Measurements from ENCODE around the gene SPTBN4.
"Not testable (repeated sequence)": the region's sequence is repeated elsewhere in the genome, so short reads cannot be mapped to it uniquely, and the experiment has no call there.

Gene SPTBN4

DNA sequence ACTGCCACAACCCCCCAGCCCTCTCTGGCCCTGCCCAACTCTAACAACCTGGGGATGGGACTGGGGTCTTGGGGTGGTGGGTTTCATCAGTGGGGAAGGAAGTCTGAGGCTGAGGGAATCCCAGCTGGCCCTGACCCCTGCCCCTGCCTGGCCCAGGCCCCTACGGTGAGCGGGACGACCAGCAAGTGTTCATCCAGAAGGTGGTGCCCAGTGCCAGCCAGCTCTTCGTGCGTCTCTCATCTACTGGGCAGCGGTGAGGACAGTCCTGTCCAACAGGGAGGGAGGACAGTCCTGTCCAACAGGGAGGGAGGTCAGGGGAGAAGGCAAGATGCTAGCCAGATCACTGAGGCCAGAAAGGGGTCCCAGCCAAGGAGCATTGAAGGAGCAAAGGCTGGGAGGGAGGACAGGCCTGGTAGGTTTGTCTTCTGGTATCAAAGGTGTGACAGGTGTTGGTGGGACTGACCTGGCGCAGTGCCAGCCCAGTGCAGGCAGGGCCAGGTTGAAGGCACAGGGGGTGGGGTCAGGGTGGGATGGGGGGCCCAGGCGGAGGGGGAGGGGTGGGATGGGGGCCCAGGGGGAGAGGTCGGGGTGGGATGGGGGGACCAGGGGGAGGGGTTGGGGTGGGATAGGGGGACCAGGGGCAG, 122.2 kb downstream of the SPTBN4 start:
- DNase-seq (ENCODE audit: low read depth), result no peak

DNA sequence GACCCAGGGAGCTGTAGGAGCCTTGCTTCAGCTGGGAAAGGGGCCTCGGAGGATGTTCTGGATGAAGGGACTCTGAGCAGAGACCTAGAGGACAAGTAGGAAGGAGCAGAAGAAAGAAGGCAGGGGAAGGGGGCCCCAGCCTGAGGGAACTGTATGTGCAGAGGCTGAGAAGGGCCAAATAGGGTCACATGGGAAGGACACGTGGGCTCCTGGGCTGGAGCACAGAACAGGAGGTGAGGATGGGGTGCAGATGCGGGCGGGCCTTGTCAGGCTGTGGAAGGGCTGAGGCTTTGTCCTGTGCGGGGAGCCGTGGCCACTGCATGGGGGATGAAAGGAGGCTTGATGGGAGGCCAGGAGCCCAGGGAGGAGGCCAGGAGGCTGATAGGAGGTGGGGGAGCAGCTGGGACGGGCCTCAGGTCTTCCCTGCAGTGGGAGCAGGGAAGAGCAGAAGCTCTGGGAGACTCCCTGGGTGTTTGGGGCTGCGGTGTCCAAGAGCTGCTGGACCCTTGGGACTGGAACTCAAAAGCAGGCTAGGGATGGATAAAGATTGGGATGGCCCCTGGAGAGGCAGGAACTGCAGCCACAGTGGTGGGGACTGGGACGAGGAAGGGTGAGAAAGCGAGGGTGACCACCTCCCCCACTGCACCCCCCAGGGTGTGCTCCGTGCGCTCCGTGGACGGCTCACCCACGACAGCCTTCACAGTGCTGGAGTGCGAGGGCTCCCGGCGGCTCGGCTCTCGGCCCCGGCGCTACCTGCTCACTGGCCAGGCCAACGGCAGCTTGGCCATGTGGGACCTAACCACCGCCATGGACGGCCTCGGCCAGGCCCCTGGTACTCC, 123.0 kb downstream of the SPTBN4 start:
- DNase-seq (ENCODE audit: low read depth), result no peak

DNA sequence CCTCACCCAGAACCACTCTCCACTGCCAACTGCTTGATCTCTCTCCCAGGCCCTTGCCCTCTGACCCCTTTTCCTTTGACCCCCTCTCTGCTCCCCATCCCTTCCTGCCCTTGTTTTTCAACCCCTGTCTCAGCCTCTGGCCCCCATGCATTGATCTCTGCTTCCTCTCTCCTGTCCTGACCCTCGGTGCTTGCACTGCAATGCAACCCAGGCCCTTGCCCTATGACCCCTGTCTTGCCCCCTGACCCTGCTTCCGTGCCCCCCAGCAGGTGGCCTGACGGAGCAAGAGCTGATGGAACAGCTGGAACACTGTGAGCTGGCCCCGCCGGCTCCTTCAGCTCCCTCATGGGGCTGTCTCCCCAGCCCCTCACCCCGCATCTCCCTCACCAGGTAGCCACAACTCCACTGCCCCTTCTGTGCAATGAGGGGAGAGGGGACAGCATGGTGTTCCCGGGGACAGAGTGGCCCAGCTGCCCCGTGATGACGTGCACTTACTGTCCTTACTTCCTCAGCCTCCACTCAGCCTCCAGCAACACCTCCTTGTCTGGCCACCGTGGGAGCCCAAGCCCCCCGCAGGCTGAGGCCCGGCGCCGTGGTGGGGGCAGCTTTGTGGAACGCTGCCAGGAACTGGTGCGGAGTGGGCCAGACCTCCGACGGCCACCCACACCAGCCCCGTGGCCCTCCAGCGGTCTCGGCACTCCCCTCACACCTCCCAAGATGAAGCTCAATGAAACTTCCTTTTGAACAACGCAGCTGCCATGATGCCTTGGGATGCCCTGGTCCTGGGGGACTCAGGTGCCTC, 123.9 kb downstream of the SPTBN4 start:
- DNase-seq (ENCODE audit: low read depth), result no peak

DNA sequence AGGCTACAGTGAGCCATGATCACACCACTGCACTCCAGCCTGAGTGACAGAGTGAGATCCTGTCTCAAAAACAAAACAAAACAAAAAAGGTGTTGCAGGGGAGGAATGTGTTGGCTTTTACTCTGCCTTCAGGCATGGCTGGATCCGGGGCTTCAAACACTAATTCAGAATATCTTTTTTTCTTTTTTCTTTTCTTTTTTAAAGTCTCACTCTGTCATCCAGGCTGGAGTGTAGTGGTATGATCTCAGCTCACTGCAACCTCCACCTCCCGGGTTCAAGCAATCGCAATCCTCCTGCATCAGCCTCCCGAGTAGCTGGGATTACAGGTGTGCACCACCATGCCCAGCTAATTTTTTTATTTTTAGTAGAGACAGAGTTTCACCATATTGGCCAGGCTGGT, 124.9 kb downstream of the SPTBN4 start:
- DNase-seq (ENCODE audit: low read depth), result not testable (repeated sequence)

DNA sequence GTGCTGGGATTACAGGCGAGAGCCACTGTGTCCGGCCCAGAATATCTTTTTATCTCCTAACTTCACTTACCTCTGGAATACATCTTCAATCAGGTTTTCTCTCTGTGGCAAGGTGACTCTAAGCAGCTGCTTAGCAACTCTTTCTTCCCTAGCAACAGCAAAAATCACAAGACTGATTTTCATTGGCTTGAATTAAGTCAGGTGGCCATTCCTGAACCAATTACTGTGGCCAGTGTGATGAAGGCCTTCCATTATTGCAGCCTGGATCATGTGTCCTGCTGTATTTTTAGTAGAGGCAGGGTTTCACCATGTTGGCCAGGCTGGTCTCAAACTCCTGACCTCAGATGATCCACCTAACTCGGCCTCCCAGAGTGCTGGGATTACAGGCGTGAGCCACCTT, 125.4 kb downstream of the SPTBN4 start:
- DNase-seq (ENCODE audit: low read depth), result no peak

DNA sequence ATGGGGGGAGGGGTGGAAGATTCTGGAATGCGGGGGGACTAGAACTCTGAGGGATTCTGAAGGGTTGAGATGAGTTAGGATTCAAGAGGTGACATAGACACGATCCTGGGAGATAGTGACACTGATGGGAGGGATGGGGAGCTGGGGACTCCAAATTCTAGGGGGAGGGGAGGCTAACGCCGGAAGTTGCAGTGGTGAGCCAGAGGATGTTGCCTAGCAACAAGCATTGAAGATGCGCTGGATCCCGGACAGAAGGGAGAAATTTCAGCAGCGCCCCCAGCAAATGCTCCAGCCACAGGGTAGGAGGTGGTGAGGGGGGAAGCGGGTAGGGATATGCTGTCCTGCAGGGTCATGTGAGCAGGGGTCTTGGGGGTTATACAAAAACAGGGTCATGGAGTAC, 127.5 kb downstream of the SPTBN4 start:
- no peak for DNase-seq (ENCODE audit: low read depth)

DNA sequence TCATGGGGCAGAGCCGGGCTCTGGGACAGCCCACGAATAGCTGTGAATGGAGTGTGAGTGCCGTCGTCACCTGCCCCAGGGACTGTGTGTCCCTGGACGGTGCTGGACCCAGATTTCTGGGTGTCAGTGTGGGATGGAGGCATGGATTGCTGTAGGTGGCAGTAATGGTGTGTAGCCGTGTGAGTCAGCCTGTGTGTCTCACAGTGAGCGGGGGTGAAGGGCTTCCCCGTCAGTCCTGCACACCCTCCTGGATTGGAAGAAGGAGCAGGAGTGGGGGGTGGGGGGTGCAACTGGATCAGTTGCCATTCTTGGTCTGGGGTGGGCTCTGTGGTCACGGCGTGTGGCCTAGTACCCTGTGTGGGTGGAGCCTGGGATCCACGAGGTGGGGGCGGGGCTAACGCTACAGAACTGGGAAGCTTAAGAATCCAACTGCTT, 127.9 kb downstream of the SPTBN4 start:
- no peak for DNase-seq (ENCODE audit: low read depth)

DNA sequence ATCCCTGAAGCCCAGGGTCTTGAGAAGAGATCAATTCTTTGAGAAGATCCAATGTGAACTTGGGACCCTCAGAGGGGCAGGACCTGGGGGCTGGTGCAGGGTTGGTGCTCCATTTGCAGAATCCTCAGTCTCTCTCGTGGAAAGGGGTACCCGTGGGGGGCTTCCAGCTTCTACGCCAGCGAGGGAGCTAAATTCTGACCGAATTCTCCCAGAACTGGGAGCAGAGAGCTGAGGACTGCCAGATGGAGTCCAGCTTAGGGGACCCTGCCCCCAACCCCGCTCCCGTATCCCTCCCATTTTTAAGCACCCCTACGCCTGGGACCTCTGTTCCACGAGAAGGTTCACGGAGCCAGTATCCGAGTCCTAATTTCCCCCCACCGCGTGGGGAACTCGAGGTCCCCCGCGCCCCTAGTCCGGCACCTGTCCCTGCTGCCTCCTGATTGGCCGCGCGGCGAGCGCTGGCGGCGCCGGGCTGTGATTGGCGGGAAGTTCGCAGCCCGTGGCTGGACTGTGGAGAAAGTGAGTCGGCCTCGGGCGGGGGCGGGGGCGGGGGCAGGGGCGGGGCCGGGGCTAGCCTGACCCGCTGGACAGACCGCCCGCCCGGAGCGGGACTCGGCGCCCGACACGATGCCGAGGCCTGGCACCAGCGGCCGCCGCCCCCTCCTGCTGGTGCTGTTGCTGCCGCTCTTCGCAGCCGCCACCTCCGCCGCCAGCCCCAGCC, 130.0 kb downstream of the SPTBN4 start:
- no peak for DNase-seq (ENCODE audit: low read depth)

DNA sequence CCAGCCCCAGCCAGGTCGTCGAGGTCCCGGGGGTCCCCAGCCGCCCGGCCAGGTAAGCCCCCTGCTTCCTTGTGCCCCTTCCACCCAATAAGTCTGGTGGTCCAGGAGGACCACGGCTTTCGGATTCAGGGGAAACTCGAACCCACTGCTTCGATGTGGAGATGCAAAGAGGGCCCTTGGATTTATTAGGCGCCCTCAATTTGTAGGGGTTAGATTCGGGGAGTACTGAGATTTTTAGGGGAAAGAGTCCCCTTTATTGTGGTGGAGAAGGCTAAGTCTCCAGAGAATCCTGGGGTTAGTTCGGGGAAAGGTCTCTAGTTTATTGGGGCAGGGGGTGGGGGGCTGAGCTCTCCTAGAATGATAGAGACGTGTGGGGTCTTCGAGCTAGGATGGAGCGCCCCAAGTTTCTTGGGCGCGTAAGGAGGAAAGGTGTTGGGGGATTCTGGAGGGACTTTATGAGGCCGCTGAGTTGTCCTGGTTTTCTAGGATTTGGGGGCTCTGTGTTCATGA, 130.6 kb downstream of the SPTBN4 start:
- no peak for DNase-seq (ENCODE audit: low read depth)

DNA sequence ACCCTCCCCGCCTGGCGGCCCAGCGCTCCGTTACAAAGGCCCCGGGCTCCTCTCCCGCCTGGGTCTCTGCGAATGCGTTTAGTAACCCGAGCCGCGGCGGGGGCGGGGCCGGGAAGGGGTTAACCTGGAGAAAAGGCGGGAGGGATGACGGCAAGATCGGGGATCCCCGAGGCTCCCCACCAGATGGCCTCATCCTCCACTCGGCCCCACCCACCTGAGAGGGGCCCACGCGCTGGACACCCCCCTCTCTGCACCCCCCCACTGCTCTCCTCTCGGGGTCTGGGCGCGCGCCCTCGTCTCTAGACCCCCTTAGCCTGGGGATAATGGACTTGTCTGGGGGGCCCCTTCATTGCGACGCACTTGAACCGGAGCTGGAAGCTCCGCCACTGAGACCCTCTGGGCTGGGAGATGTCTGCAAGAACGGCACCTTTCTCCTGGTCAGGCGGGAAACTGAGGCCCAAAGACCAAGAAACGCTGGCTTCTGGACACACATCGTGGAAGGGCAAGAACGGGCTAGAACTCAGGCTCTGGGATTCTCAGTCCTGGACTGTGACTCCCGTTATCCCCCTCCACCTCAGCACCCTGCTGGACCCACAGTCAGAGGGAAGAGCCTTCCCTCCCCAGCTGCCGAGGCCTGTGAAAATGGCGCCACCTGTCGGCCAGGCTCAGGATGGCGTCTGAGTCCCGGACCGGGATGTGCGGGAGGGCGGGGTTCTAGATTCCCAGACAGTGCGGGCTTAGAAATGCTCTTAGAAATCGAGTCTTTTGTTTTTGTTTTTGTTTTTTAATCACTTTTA, 131.5 kb downstream of the SPTBN4 start:
- peak; percentile 58 for DNase-seq (ENCODE audit: low read depth)

DNA sequence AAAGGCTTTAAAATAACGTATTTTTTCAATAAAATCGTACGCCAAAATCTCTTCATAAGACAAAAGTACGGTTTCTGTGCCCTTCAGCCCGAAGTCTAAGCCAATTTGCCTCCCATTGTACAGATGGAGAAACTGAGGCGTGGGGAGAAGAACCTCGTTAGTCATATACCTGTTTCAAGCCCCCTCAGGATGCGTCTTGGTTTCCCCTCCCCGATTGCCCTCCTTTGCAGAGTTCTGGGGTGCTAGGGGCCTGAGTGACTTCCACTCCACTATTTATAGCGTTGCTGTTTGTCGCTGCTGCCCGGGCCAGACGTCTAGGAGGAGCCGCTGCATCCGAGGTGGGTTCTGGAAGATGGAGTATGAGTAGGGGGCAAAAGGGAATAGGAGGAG, 132.1 kb downstream of the SPTBN4 start:
- DNase-seq (ENCODE audit: low read depth), result no peak

DNA sequence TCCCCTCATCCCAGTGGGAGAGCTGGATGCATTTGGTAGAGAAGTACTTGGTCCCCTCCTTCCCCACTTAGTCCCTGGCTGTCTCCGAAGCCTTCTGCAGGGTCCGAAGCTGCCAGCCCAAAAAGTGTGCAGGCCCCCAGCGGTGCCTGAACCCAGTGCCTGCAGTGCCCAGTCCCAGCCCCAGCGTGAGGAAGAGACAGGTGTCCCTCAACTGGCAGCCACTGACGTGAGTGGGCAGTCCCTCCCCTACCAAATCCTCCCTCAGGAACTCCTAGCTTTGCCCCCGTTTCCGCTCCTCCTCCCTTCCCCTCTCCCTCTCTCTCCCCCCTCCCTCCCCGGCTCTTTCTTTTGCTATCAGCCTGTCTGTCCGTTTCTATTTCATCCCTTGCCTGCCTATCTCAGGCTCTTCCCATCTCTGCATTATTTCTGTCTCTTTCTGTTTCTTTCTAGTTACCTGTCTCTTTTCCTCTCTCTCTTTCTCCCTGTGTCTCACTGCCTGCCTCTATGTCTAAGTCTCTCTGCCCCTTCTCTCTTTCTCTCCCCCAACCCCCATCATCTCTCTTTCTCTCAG, 132.6 kb downstream of the SPTBN4 start:
- DNase-seq (ENCODE audit: low read depth), result no peak

DNA sequence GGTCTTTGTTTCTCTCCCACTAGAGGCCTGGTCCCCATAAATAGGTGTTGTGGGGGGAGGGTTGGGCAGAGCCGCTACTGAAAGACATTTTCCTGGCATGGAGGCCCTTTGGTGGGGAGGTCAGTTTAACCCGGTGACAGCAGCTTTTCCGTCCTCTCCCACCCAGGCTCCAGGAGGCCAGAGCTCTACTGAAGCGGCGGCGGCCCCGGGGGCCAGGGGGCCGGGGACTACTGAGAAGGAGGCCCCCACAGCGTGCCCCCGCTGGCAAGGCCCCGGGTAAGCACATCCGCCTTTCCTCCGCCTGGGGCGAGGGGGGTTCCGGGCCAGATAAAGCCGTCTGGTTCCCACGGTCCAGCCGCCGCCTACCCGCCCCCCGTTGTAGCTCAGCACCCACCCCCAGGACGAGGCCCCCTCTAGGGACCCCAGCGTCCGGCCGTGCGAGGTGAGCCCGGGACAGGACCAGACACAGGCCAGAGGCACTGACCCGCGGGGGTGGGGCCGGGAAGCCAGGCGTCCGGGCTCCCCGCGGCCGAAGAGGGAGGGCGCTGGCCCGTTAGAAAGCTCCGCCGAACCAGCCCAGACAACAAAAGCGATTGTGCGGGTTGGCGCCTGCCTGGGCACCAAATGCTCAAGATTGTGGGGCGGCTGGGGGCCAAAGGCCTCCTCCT, 133.2 kb downstream of the SPTBN4 start:
- DNase-seq (ENCODE audit: low read depth), result no peak

DNA sequence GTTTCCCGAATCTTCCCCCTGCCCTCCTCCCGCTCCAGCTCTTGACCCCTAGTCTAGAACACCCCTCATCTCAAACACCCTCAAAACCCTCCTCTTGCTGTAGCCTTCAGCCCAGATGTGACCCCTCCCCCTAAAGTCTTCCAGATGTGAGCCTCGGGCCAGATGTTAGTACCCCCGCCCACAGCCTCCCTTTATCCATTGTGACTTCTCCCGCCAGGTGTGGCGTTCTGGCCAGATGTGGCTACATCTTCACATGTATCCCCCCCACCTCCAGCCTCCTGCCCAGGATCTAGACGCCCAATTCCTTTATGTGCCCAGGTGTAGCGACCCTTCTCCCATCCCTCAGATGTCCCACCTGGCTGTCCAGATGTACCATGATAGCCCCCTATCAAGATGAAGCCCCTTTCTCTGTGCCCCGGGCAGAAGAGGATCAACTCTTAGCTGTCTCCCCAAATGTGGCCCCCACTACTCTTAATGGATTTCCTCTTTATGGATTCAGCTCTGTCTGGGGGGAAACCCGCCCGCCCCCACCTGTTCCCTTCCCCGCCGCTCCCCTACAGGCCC, 133.9 kb downstream of the SPTBN4 start:
- no peak for DNase-seq (ENCODE audit: low read depth)

DNA sequence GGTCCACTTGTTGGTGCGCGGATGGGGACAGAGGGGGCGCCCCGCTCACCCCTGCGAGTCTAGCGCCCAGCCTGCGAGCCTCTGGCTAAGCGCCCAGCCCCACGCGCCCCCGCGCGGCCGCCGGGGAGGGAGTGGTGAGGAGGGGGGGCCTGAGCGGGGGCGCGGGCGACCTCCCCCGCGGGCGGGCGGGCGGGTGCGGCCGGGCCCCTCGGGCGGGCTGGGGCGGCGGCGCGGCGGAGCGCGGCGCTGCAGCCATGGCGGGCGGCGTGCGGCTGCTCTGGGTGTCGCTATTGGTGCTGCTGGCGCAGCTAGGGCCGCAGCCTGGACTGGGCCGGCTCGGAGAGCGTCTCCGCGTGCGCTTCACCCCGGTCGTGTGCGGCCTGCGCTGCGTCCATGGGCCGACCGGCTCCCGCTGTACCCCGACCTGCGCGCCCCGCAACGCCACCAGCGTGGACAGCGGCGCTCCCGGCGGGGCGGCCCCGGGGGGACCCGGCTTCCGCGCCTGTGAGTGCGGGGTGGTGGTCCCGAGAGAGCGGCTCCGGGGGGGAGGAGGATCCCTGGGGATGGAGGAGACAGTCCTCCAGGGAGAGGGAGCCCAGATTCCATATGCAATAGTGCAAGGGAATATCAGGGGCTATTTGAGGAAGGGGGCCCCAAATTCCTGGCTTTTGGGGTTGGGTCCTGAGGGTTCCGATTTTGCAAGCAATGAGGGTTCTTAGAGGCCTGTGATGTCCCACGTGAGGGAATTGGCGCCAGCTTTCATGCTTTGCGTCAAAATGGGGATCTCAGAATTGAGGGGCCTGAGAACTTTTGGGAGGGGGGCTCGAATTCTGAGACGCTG, 134.6 kb downstream of the SPTBN4 start, which contains the start of gene LTBP4:
Gene LTBP4 (plus strand): TSS at position 236 of the 841 bp plus-strand sequence. CDS start 19 bp downstream, at position 255.
- no peak for DNase-seq (ENCODE audit: low read depth)

DNA sequence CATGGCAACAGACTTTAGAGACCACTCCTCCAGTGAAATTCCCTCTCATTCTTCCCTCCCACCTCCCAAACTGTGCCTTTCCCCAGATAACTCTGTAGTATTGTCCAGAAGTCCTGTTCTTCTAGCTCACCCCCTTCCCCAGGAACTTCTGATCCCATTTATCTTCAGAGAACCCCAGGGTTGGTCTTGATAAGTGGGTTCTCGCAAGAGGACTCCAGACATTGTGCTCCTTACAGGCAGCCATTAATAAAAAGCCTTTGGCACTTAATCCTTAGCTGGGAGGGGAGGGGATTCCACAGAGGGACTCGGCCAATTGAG, 136.2 kb downstream of the SPTBN4 start:
- DNase-seq (ENCODE audit: low read depth), result no peak

DNA sequence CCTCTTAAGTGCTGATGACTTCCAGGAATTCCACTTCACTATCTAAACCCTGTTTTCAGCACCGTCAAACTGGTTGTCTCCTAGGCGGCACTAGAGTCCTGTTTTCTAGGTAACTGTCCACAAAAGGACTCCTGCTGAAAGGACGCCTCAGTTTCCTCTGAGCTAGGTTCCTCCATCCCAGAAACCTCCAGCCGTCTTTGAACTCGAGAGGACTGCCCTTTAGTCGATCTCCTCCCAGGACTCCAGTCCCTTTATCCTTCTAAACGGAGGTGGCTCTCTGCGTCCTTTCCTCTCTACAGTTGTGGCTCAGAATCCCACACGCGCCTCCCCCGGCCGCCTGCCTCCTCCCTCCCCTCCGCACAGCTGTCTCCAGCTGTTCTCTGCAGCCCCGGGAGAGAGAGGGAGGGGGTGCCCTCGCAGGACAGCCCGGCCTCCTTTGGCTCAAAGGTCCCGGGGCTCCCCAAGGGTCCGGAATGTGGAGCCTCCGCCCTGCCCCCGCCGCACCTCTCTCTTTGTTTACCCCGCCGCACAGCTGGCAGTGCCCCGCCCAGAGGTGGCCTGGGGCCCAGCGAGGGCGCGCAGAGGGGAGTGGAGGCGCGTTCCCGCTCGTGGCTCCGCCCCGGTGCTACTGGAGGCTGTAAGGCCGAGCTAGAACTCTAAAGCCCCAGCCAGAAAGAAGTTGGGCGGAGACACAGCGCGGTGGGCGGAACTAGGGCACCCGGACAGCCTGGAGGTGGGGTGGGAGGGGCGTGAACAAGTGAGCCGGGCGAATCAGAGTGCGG, 136.8 kb downstream of the SPTBN4 start:
- peak; percentile 96 for DNase-seq (ENCODE audit: low read depth)

DNA sequence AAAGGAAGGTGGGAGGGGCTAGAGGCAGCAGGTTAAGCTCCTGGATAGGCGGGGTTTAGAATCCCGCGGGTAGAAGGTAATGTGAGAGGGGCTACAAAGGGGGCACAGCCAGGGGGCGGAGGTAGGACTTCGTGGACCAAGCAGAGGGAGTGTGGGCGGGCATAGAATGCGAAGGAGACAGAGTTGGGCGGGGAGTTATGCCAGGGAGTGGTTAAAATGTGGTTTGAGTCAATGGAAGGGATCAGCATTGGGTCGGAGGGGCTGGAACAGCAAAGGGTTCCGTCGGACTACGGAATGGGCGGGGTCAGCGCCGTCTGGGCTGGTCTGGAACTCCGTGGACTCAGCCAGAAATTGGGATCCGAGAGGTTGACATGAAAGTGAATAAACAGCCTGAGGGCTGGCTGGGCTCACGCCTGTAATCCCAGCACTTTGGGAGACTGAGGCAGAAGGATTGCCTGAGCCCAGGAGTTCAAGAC, 137.4 kb downstream of the SPTBN4 start:
- DNase-seq (ENCODE audit: low read depth), result no peak

Measured in T-helper 22 cell (primary cell).